ENCODE results near the gene C19orf85. TPM values are rescaled to one million over a fixed set of nuclear protein-coding genes. Genes with fewer than 3 reads are reported as not detected.
"Not testable (repeated sequence)": the region's sequence is repeated elsewhere in the genome, so short reads cannot be mapped to it uniquely, and the experiment has no call there.

C19orf85 gene
- total and polyA plus RNA-seq, 2 donors = 0.51 TPM; not detected in 1

DNA sequence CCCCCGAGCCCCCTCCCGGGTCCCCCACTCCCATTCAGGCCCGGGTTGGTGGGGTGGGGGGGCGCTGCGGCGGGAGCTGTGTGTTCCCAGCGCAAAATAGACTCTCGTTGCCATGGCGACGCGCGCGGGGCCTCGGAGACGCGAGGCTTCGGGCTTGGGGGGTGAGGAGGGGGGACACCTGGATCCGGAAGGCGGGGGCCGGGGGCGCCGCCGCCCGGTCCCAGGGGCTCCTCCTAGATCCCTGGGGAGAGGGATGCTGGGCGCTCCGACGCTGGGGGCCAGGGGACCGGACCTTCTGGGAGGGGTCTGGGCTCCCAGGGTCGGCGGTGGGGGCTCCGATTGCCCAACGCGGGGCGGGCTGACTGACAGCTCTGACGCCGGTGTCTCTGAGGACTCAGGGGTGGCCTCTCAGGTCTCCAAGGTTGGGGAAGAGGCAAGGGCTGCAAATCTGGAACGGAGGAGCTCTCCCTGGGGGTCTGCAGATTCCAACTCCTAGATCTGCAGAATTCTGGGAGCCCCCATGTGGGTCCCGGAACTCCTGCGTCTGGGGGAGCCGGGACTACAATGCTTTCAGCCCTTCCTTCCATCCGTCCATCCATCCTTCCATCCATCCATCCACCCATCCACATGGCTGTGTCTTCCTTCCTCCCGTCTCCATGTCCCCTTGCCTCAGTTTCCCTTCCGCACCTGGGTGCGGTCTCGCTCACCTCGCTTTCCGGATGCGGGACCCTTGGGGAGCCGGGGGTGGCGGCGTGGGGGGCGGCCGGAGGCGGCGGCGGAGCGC lies 12.4 kb downstream of the C19orf85 start:
- 3% methylated on average over 57 of the region's 57 CpGs for WGBS
- no peaks in the 10 kb centered on the region for H3K36me3 ChIP-seq (ENCODE audit: insufficient read depth)
- peak overlapping the region; percentile 26 for H3K4me3 ChIP-seq (ENCODE audit: low read depth, low read length)
- no peaks in the 10 kb centered on the region for H3K4me1 ChIP-seq (ENCODE audit: insufficient read depth)
- no peak for DNase-seq (ENCODE audit: extremely low spot score)
- H3K27ac ChIP-seq (ENCODE audit: low read depth) = no peak overlapping the region

DNA sequence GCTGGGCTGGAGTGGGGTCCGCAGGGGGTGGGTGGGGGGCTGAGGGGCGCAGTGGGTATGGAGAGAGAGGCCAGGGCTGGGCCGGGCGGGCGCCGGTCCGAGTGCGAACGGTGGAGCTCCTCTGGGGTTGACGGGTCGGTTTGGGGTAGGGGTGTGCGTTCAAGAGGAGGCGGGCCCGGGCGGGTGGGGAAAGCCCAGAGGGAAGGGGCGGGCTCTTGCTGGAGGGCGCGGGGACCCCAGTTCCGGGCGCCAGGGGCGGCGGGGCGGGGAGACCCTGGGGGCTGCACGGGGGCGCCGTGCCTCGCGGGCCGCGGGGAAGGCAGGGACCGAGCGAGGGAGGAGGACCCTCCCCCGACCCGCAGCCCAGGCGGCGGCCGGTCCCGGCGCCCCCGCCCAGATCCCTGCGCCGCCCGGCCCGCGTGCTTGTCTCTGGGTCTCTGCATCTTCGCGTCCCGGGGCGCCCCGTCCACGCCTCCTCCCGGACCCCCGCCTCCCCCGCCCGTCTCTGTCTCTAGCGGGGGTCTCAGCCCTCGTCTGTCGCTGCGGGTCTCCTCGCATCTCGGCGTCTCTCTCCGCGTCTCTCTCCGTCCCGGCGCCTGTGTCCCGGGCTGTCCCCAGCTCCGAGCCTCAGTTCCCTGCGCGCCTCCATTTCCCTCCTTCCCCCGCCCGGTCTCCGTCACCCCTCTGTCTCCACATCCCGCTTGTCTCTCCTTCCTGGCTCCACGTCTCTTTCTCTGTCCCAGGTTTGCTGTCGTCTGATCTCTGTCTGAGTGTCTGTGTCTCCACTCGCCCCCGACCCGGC lies 13.2 kb downstream of the C19orf85 start:
- DNase-seq (ENCODE audit: extremely low spot score) = no peak
- 1% methylated on average over 77 of the region's 80 CpGs for WGBS
- Histone ChIP-seq H3K4me1 (ENCODE audit: insufficient read depth) (no peaks in the 10 kb centered on the region), H3K4me3 (ENCODE audit: low read depth, low read length) (peak overlapping the region; percentile 26), H3K36me3 (ENCODE audit: insufficient read depth) (no peaks in the 10 kb centered on the region), H3K27ac (ENCODE audit: low read depth) (no peak overlapping the region)

DNA sequence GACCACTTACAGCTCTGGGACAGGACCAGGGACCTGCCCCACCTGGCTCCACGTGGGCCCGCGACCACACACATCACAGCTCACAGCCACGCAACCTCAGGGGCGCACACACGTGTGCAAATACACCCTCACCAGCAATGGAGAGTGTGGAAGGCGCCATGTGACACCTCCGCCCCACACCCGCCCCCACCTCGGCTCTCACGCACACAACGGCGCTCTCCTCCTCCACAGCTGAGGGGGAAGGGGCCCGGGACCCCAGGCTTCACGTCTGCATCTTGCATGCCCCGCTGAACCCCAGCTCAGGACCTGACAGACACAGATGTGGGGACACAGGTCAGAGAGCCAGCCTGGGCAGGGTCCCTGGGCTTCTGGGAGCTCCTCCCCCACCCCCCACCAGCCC lies 15.1 kb downstream of the C19orf85 start:
- DNase-seq (ENCODE audit: extremely low spot score) = no peak
- H3K36me3 ChIP-seq (ENCODE audit: insufficient read depth) = no peaks in the 10 kb centered on the region
- H3K4me1 ChIP-seq (ENCODE audit: insufficient read depth) = no peaks in the 10 kb centered on the region
- no peak overlapping the region for H3K4me3 ChIP-seq (ENCODE audit: low read depth, low read length)
- WGBS = 34% methylated on average over 16 of the region's 16 CpGs
- H3K27ac ChIP-seq (ENCODE audit: low read depth) = no peak overlapping the region

DNA sequence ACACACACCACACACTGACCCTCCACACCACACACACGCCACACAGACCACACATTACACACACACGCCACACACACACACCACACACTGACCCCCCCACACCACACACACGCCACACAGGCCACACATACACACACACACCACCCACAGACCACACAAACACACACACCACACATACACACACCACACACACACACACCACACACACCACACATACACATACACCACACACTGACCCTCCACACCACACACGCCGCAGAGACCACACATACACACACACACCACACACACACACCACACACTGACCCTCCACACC lies 16.4 kb downstream of the C19orf85 start:
- H3K4me3 ChIP-seq (ENCODE audit: low read depth, low read length); H3K27ac ChIP-seq (ENCODE audit: low read depth); H3K36me3 ChIP-seq (ENCODE audit: insufficient read depth); H3K4me1 ChIP-seq (ENCODE audit: insufficient read depth); DNase-seq (ENCODE audit: extremely low spot score): not testable (repeated sequence)
- WGBS = 87% methylated on average over 5 of the region's 5 CpGs

DNA sequence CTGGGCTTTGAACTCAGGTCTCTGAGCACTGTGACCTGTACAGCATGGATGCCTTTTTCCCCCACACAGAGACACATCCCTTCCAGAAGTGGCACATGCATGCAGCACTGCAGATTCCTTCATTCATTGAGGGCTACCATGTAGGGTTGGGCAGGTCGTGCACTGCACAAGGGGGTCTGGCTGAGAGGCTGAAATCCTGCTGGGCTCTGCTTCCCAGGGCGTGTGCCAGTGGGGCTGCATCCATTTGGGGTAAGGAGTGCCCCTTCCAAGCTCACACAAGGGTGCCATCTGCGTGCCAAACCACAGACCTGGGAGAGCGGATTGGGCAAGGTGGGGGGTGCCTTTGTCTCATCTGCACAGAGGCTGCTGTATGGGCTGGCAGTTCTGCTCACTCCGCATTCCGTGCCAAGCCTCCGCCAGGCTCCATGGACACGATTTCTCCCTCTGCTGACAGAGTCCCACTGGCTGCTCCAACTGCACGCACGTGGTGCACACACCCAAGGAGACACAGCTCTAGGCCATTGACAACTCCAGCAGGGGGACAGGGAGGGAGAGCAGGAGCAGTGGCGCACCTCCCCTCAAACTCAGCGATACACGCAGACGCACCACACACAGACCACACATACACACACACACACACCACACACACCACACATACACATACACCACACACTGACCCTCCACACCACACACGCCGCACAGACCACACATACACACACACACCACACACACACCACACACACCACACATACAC lies 17.0 kb downstream of the C19orf85 start:
- DNase-seq (ENCODE audit: extremely low spot score) = no peak
- no peaks in the 10 kb centered on the region for H3K4me1 ChIP-seq (ENCODE audit: insufficient read depth)
- no peaks in the 10 kb centered on the region for H3K36me3 ChIP-seq (ENCODE audit: insufficient read depth)
- WGBS = 31% methylated on average over 16 of the region's 16 CpGs
- H3K4me3 ChIP-seq (ENCODE audit: low read depth, low read length) = no peak overlapping the region
- H3K27ac ChIP-seq (ENCODE audit: low read depth) = no peak overlapping the region

DNA sequence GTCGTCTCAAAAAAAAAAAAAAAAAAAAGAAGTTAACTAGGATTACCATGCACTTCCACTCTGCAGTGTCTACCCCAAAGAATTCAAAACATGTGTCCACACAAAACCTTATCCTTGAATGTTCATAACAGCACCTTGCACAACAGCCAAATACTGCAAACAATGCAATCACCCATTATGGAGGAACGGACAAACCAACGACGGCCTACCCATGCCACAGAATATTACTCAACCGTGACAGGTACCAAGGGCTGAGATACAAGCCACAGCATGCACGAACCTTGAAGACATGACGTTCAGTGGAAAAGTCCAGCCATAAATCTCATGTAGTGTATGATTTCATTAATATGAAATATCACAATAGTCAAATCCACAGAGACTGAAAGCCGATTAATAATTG lies 18.5 kb downstream of the C19orf85 start:
- Histone ChIP-seq H3K36me3 (ENCODE audit: insufficient read depth) (no peaks in the 10 kb centered on the region), H3K4me3 (ENCODE audit: low read depth, low read length) (no peak overlapping the region), H3K4me1 (ENCODE audit: insufficient read depth) (no peaks in the 10 kb centered on the region), H3K27ac (ENCODE audit: low read depth) (no peak overlapping the region)
- WGBS = 67% methylated on average over 8 of the region's 8 CpGs
- DNase-seq (ENCODE audit: extremely low spot score) = no peak

DNA sequence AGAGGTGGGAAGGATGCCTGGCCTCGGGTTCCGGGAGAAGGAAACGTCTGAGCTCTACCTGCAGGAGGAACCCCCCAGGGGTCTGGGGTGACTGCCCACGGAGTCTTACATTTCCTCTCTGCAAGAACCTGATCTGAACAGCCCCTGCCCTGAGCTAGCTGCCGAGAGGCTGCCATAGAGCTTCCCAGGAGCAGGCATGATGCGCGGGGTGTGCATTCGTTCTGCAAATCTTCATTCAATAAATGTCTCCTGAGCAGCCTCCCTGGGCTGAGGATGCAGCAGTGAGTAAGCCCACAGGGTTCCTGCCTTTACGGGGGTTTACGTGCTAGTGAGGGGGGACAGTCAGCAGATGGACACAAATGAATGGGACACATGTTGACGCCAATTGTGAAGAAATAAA lies 19.9 kb downstream of the C19orf85 start:
- 42% methylated on average over 11 of the region's 11 CpGs for WGBS
- DNase-seq (ENCODE audit: extremely low spot score) = no peak
- no peaks in the 10 kb centered on the region for H3K4me1 ChIP-seq (ENCODE audit: insufficient read depth)
- no peaks in the 10 kb centered on the region for H3K36me3 ChIP-seq (ENCODE audit: insufficient read depth)
- no peak overlapping the region for H3K27ac ChIP-seq (ENCODE audit: low read depth)
- H3K4me3 ChIP-seq (ENCODE audit: low read depth, low read length) = no peak overlapping the region

DNA sequence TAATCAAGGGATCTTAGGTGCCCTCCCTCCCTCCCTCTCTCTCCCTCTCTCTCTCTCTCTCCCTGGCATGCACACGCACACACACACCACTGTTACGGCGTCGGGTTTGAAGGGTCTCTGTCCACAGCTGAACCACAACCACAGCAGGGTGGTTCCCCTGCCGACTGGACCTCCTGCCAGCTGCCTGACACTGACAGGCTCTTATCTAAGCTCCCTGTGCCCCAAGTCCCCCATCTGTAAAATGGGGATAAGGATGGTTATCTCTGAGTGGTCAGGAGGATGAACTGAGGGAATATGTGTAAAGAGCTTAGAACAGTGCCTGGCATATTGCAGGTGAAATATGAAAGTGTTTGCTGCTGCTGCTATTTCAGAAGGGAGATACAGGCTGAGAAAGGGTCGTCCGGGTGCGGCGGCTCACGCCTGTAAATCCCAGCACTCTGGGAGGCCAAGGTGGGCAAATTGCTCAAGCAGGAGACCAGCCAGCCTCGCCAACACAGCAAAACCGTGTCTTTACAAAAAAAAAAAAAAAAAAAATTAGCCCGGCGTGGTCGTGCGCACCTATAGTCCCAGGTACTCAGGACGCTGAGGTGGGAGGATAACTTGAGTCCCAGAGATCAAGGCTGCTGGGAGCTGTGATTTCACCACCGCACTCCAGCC lies 20.6 kb downstream of the C19orf85 start:
- no peak overlapping the region for H3K27ac ChIP-seq (ENCODE audit: low read depth)
- no peaks in the 10 kb centered on the region for H3K36me3 ChIP-seq (ENCODE audit: insufficient read depth)
- H3K4me1 ChIP-seq (ENCODE audit: insufficient read depth) = no peaks in the 10 kb centered on the region
- no peak overlapping the region for H3K4me3 ChIP-seq (ENCODE audit: low read depth, low read length)
- DNase-seq (ENCODE audit: extremely low spot score) = no peak
- 40% methylated on average over 18 of the region's 18 CpGs for WGBS

DNA sequence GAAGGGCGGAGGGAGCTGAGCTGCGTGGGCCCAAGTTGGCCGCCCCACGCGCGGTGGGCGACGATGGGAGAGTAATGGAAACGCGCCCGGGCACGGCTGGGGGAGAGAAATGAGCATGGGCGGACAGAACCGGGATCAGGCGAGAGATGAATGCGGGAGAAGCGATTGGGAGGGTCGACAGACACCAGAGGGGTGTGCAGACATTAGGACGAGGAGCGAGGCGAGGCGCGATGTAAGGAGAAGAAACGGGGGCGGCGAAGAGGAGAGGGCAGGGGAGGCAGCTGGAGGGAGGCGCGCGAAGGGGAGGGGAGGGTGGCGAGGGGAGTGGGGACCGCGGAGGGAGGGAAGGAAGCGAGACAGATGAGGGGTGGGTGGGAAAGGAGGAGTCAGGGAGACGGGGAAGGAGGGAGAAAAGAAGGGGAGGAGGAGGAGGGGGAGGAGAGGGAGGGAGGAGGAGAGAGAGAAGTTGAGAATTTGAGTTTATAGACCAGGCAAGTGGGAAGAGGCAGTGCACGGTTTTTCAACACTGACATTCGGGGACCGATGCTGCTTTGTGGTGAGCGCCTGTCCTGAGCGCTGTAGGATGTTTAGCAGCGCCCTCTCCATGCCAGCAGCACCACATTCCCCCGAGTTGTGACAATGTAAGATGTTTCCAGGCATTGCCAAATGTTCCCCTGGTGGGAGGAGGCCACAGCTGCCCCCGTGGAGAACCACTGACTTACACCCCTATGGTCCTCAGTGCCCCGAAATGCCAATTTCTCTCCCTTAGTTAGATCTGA lies 21.3 kb downstream of the C19orf85 start, which contains the start of gene SHISA7:
Gene SHISA7, minus strand, starts transcription at position 256 of the 779 bp plus-strand sequence. CDS start 437 bp downstream, outside the sequence.
- Histone ChIP-seq H3K36me3 (ENCODE audit: insufficient read depth) (no peaks in the 10 kb centered on the region), H3K4me3 (ENCODE audit: low read depth, low read length) (no peak within 1 kb of the TSS), H3K4me1 (ENCODE audit: insufficient read depth) (no peaks in the 10 kb centered on the region), H3K27ac (ENCODE audit: low read depth) (no peak within 1 kb of the TSS)
- DNase-seq (ENCODE audit: extremely low spot score) = no peak
- WGBS = 1% methylated on average over 43 of the region's 43 CpGs

DNA sequence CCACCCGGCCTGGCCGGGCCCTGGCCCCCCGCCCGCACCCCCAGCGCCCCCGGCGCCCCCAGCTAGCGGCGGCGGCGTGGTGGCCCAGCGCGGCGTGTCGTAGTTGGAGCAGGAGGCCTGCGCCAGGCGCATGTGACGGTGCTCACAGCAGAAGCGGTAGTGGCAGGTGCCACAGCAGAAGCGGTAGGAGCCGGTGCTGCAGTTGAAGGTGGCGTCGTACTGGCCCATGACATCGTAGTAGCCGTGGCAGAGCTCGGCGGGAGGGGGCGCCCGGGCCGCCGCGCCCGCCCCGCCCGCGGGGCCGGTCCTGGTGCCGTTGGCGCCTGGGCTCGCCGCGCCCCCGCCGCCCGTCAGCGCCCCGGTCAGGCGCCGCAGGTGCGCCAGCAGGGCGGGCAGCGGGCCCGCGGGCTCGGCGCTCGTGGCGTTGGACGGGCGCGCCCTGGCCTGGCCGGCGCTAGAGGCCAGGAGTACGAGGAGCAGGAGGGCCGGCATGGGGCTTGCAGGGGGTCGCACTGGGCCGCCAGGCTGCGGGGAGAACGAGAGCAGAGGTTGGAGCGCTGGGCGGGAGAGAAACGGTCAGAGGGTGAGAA lies 22.1 kb downstream of the C19orf85 start:
- under 1% methylated on average over 72 of the region's 72 CpGs for WGBS
- no peak for DNase-seq (ENCODE audit: extremely low spot score)
- Histone ChIP-seq H3K4me3 (ENCODE audit: low read depth, low read length) (no peak overlapping the region), H3K4me1 (ENCODE audit: insufficient read depth) (no peaks in the 10 kb centered on the region), H3K36me3 (ENCODE audit: insufficient read depth) (no peaks in the 10 kb centered on the region), H3K27ac (ENCODE audit: low read depth) (no peak overlapping the region)

DNA sequence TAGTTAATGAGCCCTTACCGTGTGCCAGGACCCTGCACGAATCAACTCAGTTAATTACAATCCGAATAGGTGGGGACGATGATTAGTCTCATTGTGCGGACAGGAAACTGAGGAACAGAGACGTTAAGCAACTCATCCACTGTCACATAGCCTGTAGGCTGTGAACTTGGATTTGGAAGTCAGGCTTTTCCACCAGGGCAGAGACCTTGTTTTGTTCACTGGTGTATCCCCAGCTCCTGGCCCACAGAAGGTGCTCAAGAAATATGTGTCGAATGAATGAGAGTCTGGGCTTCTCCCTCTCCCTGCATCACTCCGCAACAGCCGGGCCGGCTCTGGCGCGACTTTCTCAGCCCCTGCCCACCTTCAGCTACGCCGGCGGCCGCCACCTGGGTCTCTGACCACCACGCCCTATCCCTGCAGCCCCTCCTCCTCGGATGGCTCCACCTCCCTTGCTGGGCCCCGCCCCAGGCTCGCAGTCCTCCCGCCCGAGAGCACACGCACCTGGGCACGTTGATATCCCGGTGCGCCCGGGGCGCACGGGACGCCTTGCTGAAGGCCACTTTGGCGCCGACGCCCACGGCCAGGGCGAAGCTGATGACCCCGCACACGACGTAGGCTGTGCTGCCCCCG lies 22.7 kb downstream of the C19orf85 start:
- 2% methylated on average over 39 of the region's 39 CpGs for WGBS
- Histone ChIP-seq H3K36me3 (ENCODE audit: insufficient read depth) (no peaks in the 10 kb centered on the region), H3K27ac (ENCODE audit: low read depth) (no peak overlapping the region), H3K4me1 (ENCODE audit: insufficient read depth) (no peaks in the 10 kb centered on the region), H3K4me3 (ENCODE audit: low read depth, low read length) (no peak overlapping the region)
- DNase-seq (ENCODE audit: extremely low spot score) = no peak

DNA sequence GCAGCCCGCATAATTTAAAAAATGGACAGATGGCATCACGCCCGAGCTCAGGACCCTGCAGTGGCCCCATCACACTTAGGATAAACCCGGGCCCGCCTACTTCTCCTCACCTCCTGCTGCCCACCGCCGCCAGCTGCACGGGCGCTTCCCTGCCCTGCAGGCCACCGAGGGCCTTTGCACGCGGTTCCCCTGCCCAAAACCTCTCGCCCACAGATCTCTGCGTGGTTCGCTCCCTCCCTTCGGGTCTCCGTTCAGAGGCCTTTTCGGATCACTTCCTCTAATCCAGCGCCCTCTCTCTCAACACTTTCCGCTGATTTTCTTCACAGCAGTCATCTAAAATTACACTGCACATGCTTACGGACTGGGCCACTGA lies 23.2 kb downstream of the C19orf85 start:
- 5% methylated on average over 21 of the region's 21 CpGs for WGBS
- Histone ChIP-seq H3K4me1 (ENCODE audit: insufficient read depth) (no peaks in the 10 kb centered on the region), H3K36me3 (ENCODE audit: insufficient read depth) (no peaks in the 10 kb centered on the region), H3K27ac (ENCODE audit: low read depth) (no peak overlapping the region), H3K4me3 (ENCODE audit: low read depth, low read length) (no peak overlapping the region)
- no peak for DNase-seq (ENCODE audit: extremely low spot score)
